ENCODE measurements around the gene MED27. TPM values are rescaled to one million over a fixed set of nuclear protein-coding genes. Genes with fewer than 3 reads are reported as not detected.

Gene MED27
- total RNA-seq, 1 donor from 2014 or later = 28.2 TPM

DNA sequence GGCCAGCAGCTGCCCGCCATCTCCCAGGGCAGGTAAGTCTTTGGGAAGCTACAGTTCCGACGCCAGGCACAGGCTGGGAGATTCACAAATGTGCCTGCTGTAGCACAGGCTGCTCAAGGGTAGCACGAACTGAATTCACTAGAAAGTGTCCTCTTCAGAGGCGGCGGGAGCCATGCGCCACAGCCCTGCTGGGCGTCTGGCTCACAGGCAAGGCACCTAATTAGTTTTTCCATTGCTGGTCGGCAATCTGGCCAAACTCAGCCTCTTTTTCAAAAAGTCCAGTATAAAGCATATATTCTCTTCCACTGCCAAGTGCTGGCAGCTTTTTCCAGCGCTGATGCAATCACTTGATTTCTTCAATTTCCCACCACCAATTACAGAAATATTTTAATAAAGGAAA lies 210.9 kb downstream of the MED27 start:
- no peak for DNase-seq (ENCODE audit: low spot score)
- Mint-ChIP-seq H3K27ac (ENCODE audit: unreplicated experiment) (peak overlapping the region; percentile 45), H3K36me3 (ENCODE audit: low read depth) (peaks cover 6% of the 10 kb centered on the region), H3K4me1 (ENCODE audit: low read depth) (no peaks in the 10 kb centered on the region), H3K9me3 (ENCODE audit: low read depth) (no peaks in the 10 kb centered on the region), H3K4me3 (ENCODE audit: unreplicated experiment) (no peak overlapping the region), H3K27me3 (ENCODE audit: low read depth) (no peaks in the 10 kb centered on the region)
- no peak for TF ChIP-seq CTCF (IDR thresholded peaks at IDR 0.05)

DNA sequence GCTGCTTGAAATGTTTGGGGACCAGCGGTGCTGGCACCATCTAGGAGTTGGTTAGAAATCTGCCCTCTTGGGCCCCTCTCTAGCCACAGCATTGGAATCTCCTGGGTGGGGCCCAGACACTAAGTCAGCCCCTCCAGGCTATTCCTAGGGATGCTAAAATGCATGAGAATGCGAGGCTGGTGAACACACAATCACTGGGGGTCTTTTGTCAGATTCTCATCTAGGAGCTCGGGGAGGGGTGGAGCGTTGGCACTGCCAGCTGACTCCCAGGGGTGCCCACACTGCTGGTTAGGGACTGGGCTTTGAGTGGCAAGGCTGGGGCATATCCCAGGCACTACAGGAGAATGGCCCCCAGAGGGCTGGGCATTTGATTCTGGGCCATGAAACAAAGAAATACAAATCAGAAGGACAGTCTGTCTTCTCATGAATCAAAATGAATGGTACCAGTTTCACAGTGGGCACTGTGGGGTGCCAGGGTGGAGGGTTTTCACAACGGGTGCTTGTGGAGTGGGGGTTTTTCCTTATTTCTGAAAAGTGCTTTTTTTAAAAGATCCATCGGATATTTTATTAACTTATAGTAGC lies 212.0 kb downstream of the MED27 start:
- H3K9me3 Mint-ChIP-seq (ENCODE audit: low read depth) = no peaks in the 10 kb centered on the region
- H3K4me1 Mint-ChIP-seq (ENCODE audit: low read depth) = no peaks in the 10 kb centered on the region
- H3K27me3 Mint-ChIP-seq (ENCODE audit: low read depth) = no peaks in the 10 kb centered on the region
- H3K27ac Mint-ChIP-seq (ENCODE audit: unreplicated experiment) = no peak overlapping the region
- no peak for TF ChIP-seq CTCF (IDR thresholded peaks at IDR 0.05)
- peak; percentile 52 for DNase-seq (ENCODE audit: low spot score)
- H3K36me3 Mint-ChIP-seq (ENCODE audit: low read depth) = peaks cover 8% of the 10 kb centered on the region
- no peak overlapping the region for H3K4me3 Mint-ChIP-seq (ENCODE audit: unreplicated experiment)

DNA sequence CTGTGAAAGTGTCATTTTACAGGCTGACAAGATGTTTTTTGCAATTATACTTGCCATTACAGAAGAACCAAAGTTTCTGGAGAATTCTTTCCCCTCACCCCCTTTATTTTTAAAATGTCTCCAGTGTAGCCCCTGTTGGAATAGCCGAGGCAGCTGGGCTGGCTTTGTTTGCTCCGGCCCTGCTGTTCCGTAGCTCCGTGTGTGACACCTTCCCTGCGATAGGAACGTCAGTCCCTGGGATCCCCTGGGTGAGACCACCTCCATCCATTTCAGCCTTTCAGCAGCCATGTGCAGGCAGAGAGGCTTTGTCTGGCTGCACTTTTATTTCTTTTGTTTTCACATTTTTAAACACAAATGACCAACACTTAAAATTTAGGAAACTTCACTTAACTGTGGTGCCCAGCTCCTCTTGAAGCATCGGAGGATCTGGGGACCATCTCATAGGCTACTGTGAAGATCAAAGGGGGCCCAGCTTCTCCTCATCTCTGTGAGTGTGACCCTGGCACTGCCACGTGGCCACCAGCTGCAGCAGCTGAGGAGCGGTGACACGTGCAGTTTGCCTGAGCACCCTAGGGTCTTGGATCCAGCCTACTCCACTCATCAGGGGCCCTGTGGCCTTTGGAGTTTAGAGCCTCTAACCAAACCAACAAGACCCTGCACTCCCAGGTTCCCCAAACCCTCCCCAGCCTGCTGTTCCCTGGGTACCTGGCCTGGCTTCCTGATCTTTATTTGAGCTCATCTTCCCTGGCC lies 214.0 kb downstream of the MED27 start:
- Mint-ChIP-seq H3K27ac (ENCODE audit: unreplicated experiment) (no peak overlapping the region), H3K36me3 (ENCODE audit: low read depth) (peaks cover 21% of the 10 kb centered on the region), H3K4me1 (ENCODE audit: low read depth) (no peaks in the 10 kb centered on the region), H3K4me3 (ENCODE audit: unreplicated experiment) (no peak overlapping the region), H3K27me3 (ENCODE audit: low read depth) (no peaks in the 10 kb centered on the region), H3K9me3 (ENCODE audit: low read depth) (no peaks in the 10 kb centered on the region)
- no peak for TF ChIP-seq CTCF (IDR thresholded peaks at IDR 0.05)
- peak; percentile 28 for DNase-seq (ENCODE audit: low spot score)

DNA sequence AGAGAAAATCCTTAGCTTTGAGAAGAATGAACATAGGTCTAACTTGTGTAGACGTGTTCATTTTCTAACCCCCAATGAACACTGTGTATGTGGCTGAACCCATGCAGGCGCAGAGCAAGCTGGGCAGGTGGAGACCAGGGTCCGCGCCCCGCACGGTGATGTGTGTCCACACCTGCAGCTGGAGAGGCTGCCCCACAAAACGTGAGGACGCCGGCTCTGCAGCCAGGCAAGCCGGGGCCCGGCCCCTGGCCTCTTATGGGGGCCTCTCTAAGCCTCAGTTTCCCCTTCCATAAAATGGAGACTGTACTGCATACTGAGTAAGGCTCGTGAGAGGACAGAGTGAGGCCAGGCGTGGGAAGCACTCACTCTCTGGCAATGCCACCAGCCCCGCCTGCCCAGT lies 215.1 kb downstream of the MED27 start:
- H3K36me3 Mint-ChIP-seq (ENCODE audit: low read depth) = peaks cover 30% of the 10 kb centered on the region
- H3K27ac Mint-ChIP-seq (ENCODE audit: unreplicated experiment) = no peak overlapping the region
- no peaks in the 10 kb centered on the region for H3K4me1 Mint-ChIP-seq (ENCODE audit: low read depth)
- no peaks in the 10 kb centered on the region for H3K9me3 Mint-ChIP-seq (ENCODE audit: low read depth)
- no peaks in the 10 kb centered on the region for H3K27me3 Mint-ChIP-seq (ENCODE audit: low read depth)
- H3K4me3 Mint-ChIP-seq (ENCODE audit: unreplicated experiment) = no peak overlapping the region
- no peak for TF ChIP-seq CTCF (IDR thresholded peaks at IDR 0.05)
- peak; percentile 91 for DNase-seq (ENCODE audit: low spot score)

DNA sequence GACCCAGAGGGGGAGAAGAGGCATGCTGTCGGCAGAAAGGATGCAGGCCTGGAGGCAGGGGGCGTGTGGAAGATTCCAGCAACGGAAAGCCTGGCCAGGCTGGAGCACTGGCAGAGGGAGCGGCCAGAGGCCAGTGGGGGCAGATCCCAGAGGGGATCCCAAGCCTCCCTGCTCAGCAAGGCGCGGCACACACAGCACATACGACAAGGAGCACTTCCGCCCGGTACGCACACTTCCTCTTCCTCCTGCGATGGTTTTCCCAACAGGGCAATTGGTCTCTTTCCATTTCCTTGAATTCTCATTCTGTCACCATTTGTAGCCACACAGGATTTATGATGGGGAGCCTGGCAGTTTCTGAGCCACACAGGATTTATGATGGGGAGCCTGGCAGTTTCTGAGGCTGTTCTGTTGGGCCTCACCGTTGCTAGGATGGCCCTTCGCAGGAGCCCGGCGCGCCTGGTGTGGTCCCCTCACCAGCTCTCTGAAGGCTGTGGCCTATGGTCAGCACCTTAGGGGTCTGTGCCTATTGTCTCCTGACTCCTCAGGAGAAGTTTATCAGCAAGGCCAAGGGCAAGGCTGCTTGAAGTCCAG lies 216.3 kb downstream of the MED27 start:
- Mint-ChIP-seq H3K27me3 (ENCODE audit: low read depth) (no peaks in the 10 kb centered on the region), H3K4me1 (ENCODE audit: low read depth) (no peaks in the 10 kb centered on the region), H3K4me3 (ENCODE audit: unreplicated experiment) (no peak overlapping the region), H3K27ac (ENCODE audit: unreplicated experiment) (no peak overlapping the region), H3K36me3 (ENCODE audit: low read depth) (peaks cover 32% of the 10 kb centered on the region), H3K9me3 (ENCODE audit: low read depth) (no peaks in the 10 kb centered on the region)
- TF ChIP-seq CTCF (IDR thresholded peaks at IDR 0.05) = no peak
- no peak for DNase-seq (ENCODE audit: low spot score)

All from chondrocyte (in vitro differentiated cells).